Keratinocyte (primary cell): ENCODE data around the gene NHP2. TPM values are rescaled to one million over a fixed set of nuclear protein-coding genes. Genes with fewer than 3 reads are reported as not detected.

Experiments used
- DNase-seq: peaks from one replicate; pipeline ENCODE4 v3.0.0-alpha.2; 2011; ENCODE audit warnings: low read depth, missing footprints, low spot score
- FAIRE-seq: peaks from 2 replicates; lab custom pipeline; 2011; peaks lifted over from hg19 to GRCh38; lab: Jason Lieb, UNC
- H2AFZ ChIP-seq: 2 replicates; pipeline ENCODE4 v1.6.0; 2012; ENCODE audit warnings: low read length, control low read depth, inconsistent platforms; ENCODE audit not compliant: control insufficient read depth
- H3K27ac ChIP-seq: 2 replicates; pipeline ENCODE4 v1.5.1; 2011; ENCODE audit warnings: low read length; ENCODE audit not compliant: control insufficient read depth, insufficient read depth
- H3K27me3 ChIP-seq: 3 replicates; pipeline ENCODE4 v1.6.0; 2011; ENCODE audit warnings: low read length; ENCODE audit not compliant: control insufficient read depth, insufficient read depth; ENCODE audit errors: extremely low read depth
- H3K36me3 ChIP-seq, 2 experiments: 2 replicates in 1 of 2; 3 replicates in 1 of 2; pipeline ENCODE4 v1.5.1; 2011; ENCODE audit warnings: low read length in 2 of 2, mild to moderate bottlenecking in 1 of 2; ENCODE audit not compliant: control insufficient read depth in 2 of 2, insufficient read depth in 2 of 2; ENCODE audit errors: extremely low read depth in 1 of 2
- H3K4me1 ChIP-seq: 3 replicates; pipeline ENCODE4 v1.5.1; 2011; ENCODE audit warnings: low read length; ENCODE audit not compliant: control insufficient read depth, insufficient read depth; ENCODE audit errors: extremely low read depth
- H3K4me2 ChIP-seq: 3 replicates; pipeline ENCODE4 v1.6.0; 2011; ENCODE audit warnings: low read depth, low read length; ENCODE audit not compliant: control insufficient read depth, insufficient read depth; ENCODE audit errors: extremely low read depth
- H3K4me3 ChIP-seq, 3 experiments: fragments of 200-600 bp in 1 of 3; sonication (generic) in 1 of 3; 2 replicates in 2 of 3; 3 replicates in 1 of 3; pipeline ENCODE4 v1.5.1; 2011 to 2016; ENCODE audit warnings: low read length in 3 of 3, mild to moderate bottlenecking in 3 of 3, control low read depth in 2 of 3, inconsistent platforms in 1 of 3, low read depth in 1 of 3, mixed read lengths in 1 of 3, mixed run types in 1 of 3, moderate library complexity in 1 of 3; ENCODE audit not compliant: control insufficient read depth in 2 of 3, insufficient read depth in 2 of 3; ENCODE audit errors: extremely low read depth in 1 of 3
- H3K79me2 ChIP-seq: 2 replicates; pipeline ENCODE4 v1.6.0; 2012; ENCODE audit warnings: low read length; ENCODE audit not compliant: control insufficient read depth, insufficient read depth
- H3K9ac ChIP-seq: 3 replicates; pipeline ENCODE4 v1.6.0; 2011; ENCODE audit warnings: low read length; ENCODE audit not compliant: control insufficient read depth, insufficient read depth; ENCODE audit errors: extremely low read depth
- H3K9me1 ChIP-seq: 3 replicates; pipeline ENCODE4 v1.6.0; 2011; ENCODE audit warnings: low read length; ENCODE audit not compliant: control insufficient read depth, insufficient read depth; ENCODE audit errors: extremely low read depth
- H3K9me3 ChIP-seq: 2 replicates; pipeline ENCODE4 v1.5.1; 2012; ENCODE audit warnings: low read depth, low read length; ENCODE audit not compliant: control insufficient read depth
- H4K20me1 ChIP-seq: 3 replicates; pipeline ENCODE4 v1.6.0; 2011; ENCODE audit warnings: low read length; ENCODE audit not compliant: control insufficient read depth, insufficient read depth; ENCODE audit errors: extremely low read depth
- EZH2 ChIP-seq: IDR thresholded peaks from one replicate; pipeline ENCODE4 v1.6.1; 2012; ENCODE audit warnings: inconsistent platforms, mild to moderate bottlenecking, low read length, moderate library complexity
- dilution Hi-C: fragments of 300-500 bp; cut with MboI; formaldehyde crosslinking; loops from one replicate; pipeline ENCODE4 v1.7.0; 2020; ENCODE audit warnings: low sequenced_read_pairs; ENCODE audit not compliant: extremely low pct_ligation_motif_present
- polyA plus RNA-seq, 5 experiments: library from polyadenylated mRNA; depleted of rRNA in 3 of 5; stranded (reverse) in 3 of 5; stranded (forward) in 1 of 5; unstranded in 1 of 5; fragments of >200 nt; gene quantifications; 1 replicate in 1 of 5; 2 replicates in 3 of 5; 3 replicates in 1 of 5; pipeline versions ENCODE4 v1.2.1 to v1.2.3, GENCODE V29; 2011 to 2012; ENCODE audit warnings: missing spikeins in 2 of 5, low read depth in 1 of 5, low replicate concordance in 1 of 5
- TF ChIP-seq, protein P1 (sequence below), 3 experiments: IDR thresholded peaks in 1 of 3; conservative IDR thresholded peaks in 1 of 3; optimal IDR thresholded peaks in 1 of 3; 2 replicates in 2 of 3; 3 replicates in 1 of 3; pipeline versions ENCODE3 to v1.5.1; 2011; ENCODE audit warnings: low read length in 3 of 3, mild to moderate bottlenecking in 3 of 3, moderate library complexity in 2 of 3, control low read depth in 1 of 3, inconsistent platforms in 1 of 3; ENCODE audit not compliant: insufficient read depth in 2 of 3; ENCODE audit errors: extremely low read depth in 1 of 3

Gene NHP2
- polyA plus RNA-seq, 1 donor (not counting 4 experiments of a cell fraction or from before 2014, with no cell fraction given) = 186 TPM

GRCh38 chr5:178123094-178123965 lies 30.4 kb downstream of the NHP2 start:
- H3K9me1 ChIP-seq = no peaks in the 10 kb centered on the region
- H3K9me3 ChIP-seq = no peaks in the 10 kb centered on the region
- H3K4me1 ChIP-seq = peaks cover 13% of the 10 kb centered on the region
- no peak overlapping the region for H2AFZ ChIP-seq
- H4K20me1 ChIP-seq = no peaks in the 10 kb centered on the region
- H3K27ac ChIP-seq = no peak overlapping the region
- no peak overlapping the region for H3K9ac ChIP-seq
- dilution Hi-C loops = no loop called here
- H3K79me2 ChIP-seq = no peaks in the 10 kb centered on the region
- TF ChIP-seq, protein P1, sequence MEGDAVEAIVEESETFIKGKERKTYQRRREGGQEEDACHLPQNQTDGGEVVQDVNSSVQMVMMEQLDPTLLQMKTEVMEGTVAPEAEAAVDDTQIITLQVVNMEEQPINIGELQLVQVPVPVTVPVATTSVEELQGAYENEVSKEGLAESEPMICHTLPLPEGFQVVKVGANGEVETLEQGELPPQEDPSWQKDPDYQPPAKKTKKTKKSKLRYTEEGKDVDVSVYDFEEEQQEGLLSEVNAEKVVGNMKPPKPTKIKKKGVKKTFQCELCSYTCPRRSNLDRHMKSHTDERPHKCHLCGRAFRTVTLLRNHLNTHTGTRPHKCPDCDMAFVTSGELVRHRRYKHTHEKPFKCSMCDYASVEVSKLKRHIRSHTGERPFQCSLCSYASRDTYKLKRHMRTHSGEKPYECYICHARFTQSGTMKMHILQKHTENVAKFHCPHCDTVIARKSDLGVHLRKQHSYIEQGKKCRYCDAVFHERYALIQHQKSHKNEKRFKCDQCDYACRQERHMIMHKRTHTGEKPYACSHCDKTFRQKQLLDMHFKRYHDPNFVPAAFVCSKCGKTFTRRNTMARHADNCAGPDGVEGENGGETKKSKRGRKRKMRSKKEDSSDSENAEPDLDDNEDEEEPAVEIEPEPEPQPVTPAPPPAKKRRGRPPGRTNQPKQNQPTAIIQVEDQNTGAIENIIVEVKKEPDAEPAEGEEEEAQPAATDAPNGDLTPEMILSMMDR (optimal IDR thresholded peaks at IDR 0.05 in 1 of 3, IDR thresholded peaks at IDR 0.05 in 1 of 3, conservative IDR thresholded peaks at IDR 0.05 in 1 of 3; ENCODE audit: extremely low read depth in 1 of 3, insufficient read depth in 2 of 3, low read length in 3 of 3) = no peak
- no peak for TF ChIP-seq EZH2
- FAIRE-seq (no peak), DNase-seq (no peak)
- no peaks in the 10 kb centered on the region for H3K27me3 ChIP-seq
- H3K4me2 ChIP-seq = no peak overlapping the region
- no peak overlapping the region for H3K4me3 ChIP-seq
- peaks cover 5 to 6% of the 10 kb centered on the region in 2 experiments for H3K36me3 ChIP-seq

DNA sequence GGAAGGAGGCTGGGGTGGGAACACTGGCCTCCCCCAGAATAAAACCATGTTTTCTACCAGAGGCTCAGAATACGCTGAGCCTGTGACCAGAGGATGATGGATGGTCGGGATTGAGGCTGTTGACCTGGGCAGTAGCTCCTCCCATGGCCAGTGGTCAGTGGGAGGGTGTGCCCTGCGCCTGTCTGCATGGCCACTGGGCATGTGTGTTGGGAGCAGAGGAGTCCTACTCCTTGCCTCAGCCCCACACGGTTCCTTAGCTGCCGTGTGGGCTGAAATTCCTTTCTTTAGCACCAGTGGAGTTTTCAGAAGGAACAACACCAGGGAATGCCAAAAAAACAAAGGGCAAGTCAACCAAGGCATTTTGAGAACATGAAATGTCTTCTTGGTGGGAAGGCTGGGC lies 31.3 kb downstream of the NHP2 start:
- Histone ChIP-seq H3K27ac (no peak overlapping the region), H3K4me1 (peaks cover 13% of the 10 kb centered on the region), H3K9me1 (no peaks in the 10 kb centered on the region), H3K4me3 (no peak overlapping the region), H3K9me3 (no peaks in the 10 kb centered on the region), H4K20me1 (no peaks in the 10 kb centered on the region), H3K79me2 (no peaks in the 10 kb centered on the region), H3K27me3 (no peaks in the 10 kb centered on the region), H2AFZ (no peak overlapping the region), H3K4me2 (no peak overlapping the region), H3K9ac (no peak overlapping the region), H3K36me3 (peaks cover 5 to 6% of the 10 kb centered on the region in 2 experiments)
- DNase-seq = no peak
- dilution Hi-C loops = no loop called here
- no peak for FAIRE-seq
- no peak for TF ChIP-seq EZH2
- TF ChIP-seq, protein P1 (optimal IDR thresholded peaks at IDR 0.05 in 1 of 3, IDR thresholded peaks at IDR 0.05 in 1 of 3, conservative IDR thresholded peaks at IDR 0.05 in 1 of 3; ENCODE audit: extremely low read depth in 1 of 3, insufficient read depth in 2 of 3, low read length in 3 of 3) = no peak
